DMS53 (cell line): ENCODE data around the gene PSMD2.

ENCODE experiments used
- DNase-seq: peaks from one replicate; lab custom pipeline; 2025; lab: John Stamatoyannopoulos, UW

PSMD2 gene

GRCh38 chr3:184357248-184358123 is 58.4 kb downstream of the PSMD2 start:
- no peak for DNase-seq

GRCh38 chr3:184358124-184358767 is 59.2 kb downstream of the PSMD2 start:
- DNase-seq = no peak
